Measurements from ENCODE around the gene SPON2.
A peak's percentile ranks its signal among the peaks of the same experiment; 100 is the strongest.

Gene SPON2

GRCh38 chr4:1193206-1194009, 21.0 kb upstream of the SPON2 start:
- H3K4me3 ChIP-seq (ENCODE audit: low read length in 2 of 2): peak overlapping the region; percentile 37 to 55
- H3K27ac ChIP-seq (ENCODE audit: low read length): peak overlapping the region; percentile 89
- H3K27me3 ChIP-seq (ENCODE audit: control insufficient read depth in 1 of 2, insufficient read depth in 2 of 2, low read length in 2 of 2): no peaks in the 10 kb centered on the region
- no peak overlapping the region for H3K9ac ChIP-seq (ENCODE audit: low read length in 2 of 2)
- H3K4me1 ChIP-seq (ENCODE audit: control insufficient read depth, insufficient read depth, low read length): peaks cover 37% of the 10 kb centered on the region
- H3K36me3 ChIP-seq (ENCODE audit: control insufficient read depth in 2 of 2, insufficient read depth in 2 of 2, low read length in 2 of 2): no peaks in the 10 kb centered on the region
- no peaks in the 10 kb centered on the region for H3K9me3 ChIP-seq (ENCODE audit: control insufficient read depth in 2 of 2, low read length in 2 of 2)

GRCh38 chr4:1192493-1193205, 20.3 kb upstream of the SPON2 start:
- peak overlapping the region; percentile 89 for H3K27ac ChIP-seq (ENCODE audit: low read length)
- peak overlapping the region; percentile 37 to 55 for H3K4me3 ChIP-seq (ENCODE audit: low read length in 2 of 2)
- H3K27me3 ChIP-seq (ENCODE audit: control insufficient read depth in 1 of 2, insufficient read depth in 2 of 2, low read length in 2 of 2): no peaks in the 10 kb centered on the region
- no peaks in the 10 kb centered on the region for H3K9me3 ChIP-seq (ENCODE audit: control insufficient read depth in 2 of 2, low read length in 2 of 2)
- no peaks in the 10 kb centered on the region for H3K36me3 ChIP-seq (ENCODE audit: control insufficient read depth in 2 of 2, insufficient read depth in 2 of 2, low read length in 2 of 2)
- peaks cover 37% of the 10 kb centered on the region for H3K4me1 ChIP-seq (ENCODE audit: control insufficient read depth, insufficient read depth, low read length)
- peak overlapping the region; percentile 51 to 53 for H3K9ac ChIP-seq (ENCODE audit: low read length in 2 of 2)

GRCh38 chr4:1192091-1192492, 19.7 kb upstream of the SPON2 start:
- Histone ChIP-seq H3K36me3 (ENCODE audit: control insufficient read depth in 2 of 2, insufficient read depth in 2 of 2, low read length in 2 of 2) (no peaks in the 10 kb centered on the region), H3K4me1 (ENCODE audit: control insufficient read depth, insufficient read depth, low read length) (peaks cover 37% of the 10 kb centered on the region), H3K27ac (ENCODE audit: low read length) (peak overlapping the region; percentile 89), H3K27me3 (ENCODE audit: control insufficient read depth in 1 of 2, insufficient read depth in 2 of 2, low read length in 2 of 2) (no peaks in the 10 kb centered on the region), H3K9me3 (ENCODE audit: control insufficient read depth in 2 of 2, low read length in 2 of 2) (no peaks in the 10 kb centered on the region), H3K4me3 (ENCODE audit: low read length in 2 of 2) (peak overlapping the region; percentile 49 to 55), H3K9ac (ENCODE audit: low read length in 2 of 2) (peak overlapping the region; percentile 51 to 53)

- H3K27me3 ChIP-seq (ENCODE audit: control insufficient read depth in 1 of 2, insufficient read depth in 2 of 2, low read length in 2 of 2): no peaks in the 10 kb centered on the region
- peak overlapping the region; percentile 44 to 49 for H3K4me3 ChIP-seq (ENCODE audit: low read length in 2 of 2)
- peak overlapping the region; percentile 89 for H3K27ac ChIP-seq (ENCODE audit: low read length)
- no peaks in the 10 kb centered on the region for H3K36me3 ChIP-seq (ENCODE audit: control insufficient read depth in 2 of 2, insufficient read depth in 2 of 2, low read length in 2 of 2)
- peaks cover 37% of the 10 kb centered on the region for H3K4me1 ChIP-seq (ENCODE audit: control insufficient read depth, insufficient read depth, low read length)
- H3K9me3 ChIP-seq (ENCODE audit: control insufficient read depth in 2 of 2, low read length in 2 of 2): no peaks in the 10 kb centered on the region
- H3K9ac ChIP-seq (ENCODE audit: low read length in 2 of 2): peak overlapping the region; percentile 44 to 51
Measured at GRCh38 chr4:1191621-1192020, 19.2 kb upstream of the SPON2 start.

- H3K27me3 ChIP-seq (ENCODE audit: control insufficient read depth in 1 of 2, insufficient read depth in 2 of 2, low read length in 2 of 2): no peaks in the 10 kb centered on the region
- H3K9ac ChIP-seq (ENCODE audit: low read length in 2 of 2): no peak overlapping the region
- no peaks in the 10 kb centered on the region for H3K36me3 ChIP-seq (ENCODE audit: control insufficient read depth in 2 of 2, insufficient read depth in 2 of 2, low read length in 2 of 2)
- no peak overlapping the region for H3K4me3 ChIP-seq (ENCODE audit: low read length in 2 of 2)
- H3K27ac ChIP-seq (ENCODE audit: low read length): no peak overlapping the region
- H3K9me3 ChIP-seq (ENCODE audit: control insufficient read depth in 2 of 2, low read length in 2 of 2): no peaks in the 10 kb centered on the region
- H3K4me1 ChIP-seq (ENCODE audit: control insufficient read depth, insufficient read depth, low read length): peaks cover 10% of the 10 kb centered on the region
Measured at GRCh38 chr4:1187182-1187581, 14.8 kb upstream of the SPON2 start.

- Histone ChIP-seq H3K27me3 (ENCODE audit: control insufficient read depth in 1 of 2, insufficient read depth in 2 of 2, low read length in 2 of 2) (no peaks in the 10 kb centered on the region), H3K4me1 (ENCODE audit: control insufficient read depth, insufficient read depth, low read length) (no peaks in the 10 kb centered on the region), H3K27ac (ENCODE audit: low read length) (no peak overlapping the region), H3K36me3 (ENCODE audit: control insufficient read depth in 2 of 2, insufficient read depth in 2 of 2, low read length in 2 of 2) (no peaks in the 10 kb centered on the region), H3K9me3 (ENCODE audit: control insufficient read depth in 2 of 2, low read length in 2 of 2) (no peaks in the 10 kb centered on the region), H3K9ac (ENCODE audit: low read length in 2 of 2) (no peak overlapping the region), H3K4me3 (ENCODE audit: low read length in 2 of 2) (no peak overlapping the region)
Measured at GRCh38 chr4:1183985-1184773, 11.8 kb upstream of the SPON2 start.

GRCh38 chr4:1182313-1182712, 9.9 kb upstream of the SPON2 start:
- Histone ChIP-seq H3K36me3 (ENCODE audit: control insufficient read depth in 2 of 2, insufficient read depth in 2 of 2, low read length in 2 of 2) (no peaks in the 10 kb centered on the region), H3K27ac (ENCODE audit: low read length) (no peak overlapping the region), H3K9ac (ENCODE audit: low read length in 2 of 2) (no peak overlapping the region), H3K9me3 (ENCODE audit: control insufficient read depth in 2 of 2, low read length in 2 of 2) (no peaks in the 10 kb centered on the region), H3K27me3 (ENCODE audit: control insufficient read depth in 1 of 2, insufficient read depth in 2 of 2, low read length in 2 of 2) (no peaks in the 10 kb centered on the region), H3K4me1 (ENCODE audit: control insufficient read depth, insufficient read depth, low read length) (peaks cover 5% of the 10 kb centered on the region), H3K4me3 (ENCODE audit: low read length in 2 of 2) (no peak overlapping the region)

- Histone ChIP-seq H3K9me3 (ENCODE audit: control insufficient read depth in 2 of 2, low read length in 2 of 2) (no peaks in the 10 kb centered on the region), H3K27ac (ENCODE audit: low read length) (no peak overlapping the region), H3K4me1 (ENCODE audit: control insufficient read depth, insufficient read depth, low read length) (peaks cover 11% of the 10 kb centered on the region), H3K27me3 (ENCODE audit: control insufficient read depth in 1 of 2, insufficient read depth in 2 of 2, low read length in 2 of 2) (no peaks in the 10 kb centered on the region), H3K36me3 (ENCODE audit: control insufficient read depth in 2 of 2, insufficient read depth in 2 of 2, low read length in 2 of 2) (no peaks in the 10 kb centered on the region), H3K4me3 (ENCODE audit: low read length in 2 of 2) (no peak overlapping the region), H3K9ac (ENCODE audit: low read length in 2 of 2) (no peak overlapping the region)
Measured at GRCh38 chr4:1180663-1181062, 8.3 kb upstream of the SPON2 start.

- H3K36me3 ChIP-seq (ENCODE audit: control insufficient read depth in 2 of 2, insufficient read depth in 2 of 2, low read length in 2 of 2): no peaks in the 10 kb centered on the region
- no peak overlapping the region for H3K9ac ChIP-seq (ENCODE audit: low read length in 2 of 2)
- peaks cover 14% of the 10 kb centered on the region for H3K4me1 ChIP-seq (ENCODE audit: control insufficient read depth, insufficient read depth, low read length)
- no peaks in the 10 kb centered on the region for H3K27me3 ChIP-seq (ENCODE audit: control insufficient read depth in 1 of 2, insufficient read depth in 2 of 2, low read length in 2 of 2)
- H3K4me3 ChIP-seq (ENCODE audit: low read length in 2 of 2): no peak overlapping the region
- H3K9me3 ChIP-seq (ENCODE audit: control insufficient read depth in 2 of 2, low read length in 2 of 2): no peaks in the 10 kb centered on the region
- H3K27ac ChIP-seq (ENCODE audit: low read length): no peak overlapping the region
Measured at GRCh38 chr4:1179976-1180375, 7.6 kb upstream of the SPON2 start.

- no peaks in the 10 kb centered on the region for H3K27me3 ChIP-seq (ENCODE audit: control insufficient read depth in 1 of 2, insufficient read depth in 2 of 2, low read length in 2 of 2)
- no peak overlapping the region for H3K27ac ChIP-seq (ENCODE audit: low read length)
- H3K36me3 ChIP-seq (ENCODE audit: control insufficient read depth in 2 of 2, insufficient read depth in 2 of 2, low read length in 2 of 2): no peaks in the 10 kb centered on the region
- H3K9ac ChIP-seq (ENCODE audit: low read length in 2 of 2): no peak overlapping the region
- peaks cover 14% of the 10 kb centered on the region for H3K4me1 ChIP-seq (ENCODE audit: control insufficient read depth, insufficient read depth, low read length)
- no peaks in the 10 kb centered on the region for H3K9me3 ChIP-seq (ENCODE audit: control insufficient read depth in 2 of 2, low read length in 2 of 2)
- H3K4me3 ChIP-seq (ENCODE audit: low read length in 2 of 2): no peak overlapping the region
Measured at GRCh38 chr4:1179089-1179441, 6.7 kb upstream of the SPON2 start.

Measured in stomach smooth muscle (tissue), 2 donors.